ENCODE data around the gene KIAA0586.
A peak's percentile ranks its signal among the peaks of the same experiment; 100 is the strongest.

Gene KIAA0586

DNA sequence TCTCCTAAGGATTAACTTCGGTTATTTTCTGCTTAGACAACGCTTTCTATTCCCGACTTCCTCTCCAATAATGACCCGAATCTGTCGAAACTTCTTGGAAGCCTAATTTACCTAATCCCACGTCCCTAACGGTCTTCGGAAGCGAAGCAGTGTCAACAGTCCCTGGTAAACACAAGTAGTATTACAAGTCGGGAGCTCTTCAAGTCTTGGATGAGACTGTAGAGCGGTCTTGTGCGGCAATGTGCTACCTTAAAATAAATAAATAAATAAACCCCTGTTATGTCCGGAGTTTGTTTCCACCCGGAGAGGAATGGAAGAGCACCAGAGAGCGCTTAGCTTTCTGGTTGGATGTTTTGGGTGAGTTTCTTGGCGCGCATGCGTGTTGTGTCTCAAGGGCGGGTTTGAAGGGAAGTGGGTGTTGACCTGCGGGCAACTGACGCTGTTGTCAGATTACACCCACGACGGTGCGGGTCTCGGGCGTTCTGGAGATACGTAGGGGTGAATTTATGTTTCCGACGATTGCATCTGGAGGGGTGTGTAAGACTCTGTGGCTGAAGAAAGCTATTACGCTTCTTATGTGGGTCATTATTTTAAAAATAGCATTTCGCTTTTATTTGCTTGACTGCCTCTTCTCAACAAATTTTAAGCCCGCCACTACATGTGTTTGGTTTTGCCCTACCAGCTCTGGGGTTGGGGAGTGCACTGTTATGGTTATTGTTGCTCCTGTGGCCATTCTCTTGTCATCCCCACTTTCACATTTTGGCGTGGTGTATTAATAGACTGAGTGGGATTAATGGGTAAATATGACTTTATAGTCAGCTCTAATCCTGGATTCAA is at the start of gene KIAA0586, which contains the start of gene TIMM9:
KIAA0586 (plus strand) TSS at position 439 of the 837 bp plus-strand sequence. CDS start 546 bp downstream, outside the sequence.
TIMM9 (minus strand) TSS at position 251 of the 837 bp plus-strand sequence. CDS start 15,586 bp downstream, outside the sequence.
- TF ChIP-seq, protein P1, sequence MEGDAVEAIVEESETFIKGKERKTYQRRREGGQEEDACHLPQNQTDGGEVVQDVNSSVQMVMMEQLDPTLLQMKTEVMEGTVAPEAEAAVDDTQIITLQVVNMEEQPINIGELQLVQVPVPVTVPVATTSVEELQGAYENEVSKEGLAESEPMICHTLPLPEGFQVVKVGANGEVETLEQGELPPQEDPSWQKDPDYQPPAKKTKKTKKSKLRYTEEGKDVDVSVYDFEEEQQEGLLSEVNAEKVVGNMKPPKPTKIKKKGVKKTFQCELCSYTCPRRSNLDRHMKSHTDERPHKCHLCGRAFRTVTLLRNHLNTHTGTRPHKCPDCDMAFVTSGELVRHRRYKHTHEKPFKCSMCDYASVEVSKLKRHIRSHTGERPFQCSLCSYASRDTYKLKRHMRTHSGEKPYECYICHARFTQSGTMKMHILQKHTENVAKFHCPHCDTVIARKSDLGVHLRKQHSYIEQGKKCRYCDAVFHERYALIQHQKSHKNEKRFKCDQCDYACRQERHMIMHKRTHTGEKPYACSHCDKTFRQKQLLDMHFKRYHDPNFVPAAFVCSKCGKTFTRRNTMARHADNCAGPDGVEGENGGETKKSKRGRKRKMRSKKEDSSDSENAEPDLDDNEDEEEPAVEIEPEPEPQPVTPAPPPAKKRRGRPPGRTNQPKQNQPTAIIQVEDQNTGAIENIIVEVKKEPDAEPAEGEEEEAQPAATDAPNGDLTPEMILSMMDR (conservative IDR thresholded peaks at IDR 0.05; ENCODE audit: control insufficient read depth, insufficient read depth, low read depth, low read length) = no peak
- peak; percentile 99 for DNase-seq (ENCODE audit: low read depth)
- H3K4me3 ChIP-seq (ENCODE audit: control insufficient read depth, low read depth, low read length) = peak within 1 kb of the TSS; percentile 80

- no peak for DNase-seq (ENCODE audit: low read depth)
- TF ChIP-seq, protein P1 (conservative IDR thresholded peaks at IDR 0.05; ENCODE audit: control insufficient read depth, insufficient read depth, low read depth, low read length) = no peak
- H3K4me3 ChIP-seq (ENCODE audit: control insufficient read depth, low read depth, low read length) = no peak overlapping the region
Observed at GRCh38 chr14:58390830-58391229, 36.7 kb upstream of the KIAA0586 start.

GRCh38 chr14:58395562-58395811 is 32.0 kb upstream of the KIAA0586 start:
- TF ChIP-seq, protein P1 (conservative IDR thresholded peaks at IDR 0.05; ENCODE audit: control insufficient read depth, insufficient read depth, low read depth, low read length) = no peak
- no peak for DNase-seq (ENCODE audit: low read depth)
- peak overlapping the region; percentile 35 for H3K4me3 ChIP-seq (ENCODE audit: control insufficient read depth, low read depth, low read length)

GRCh38 chr14:58395812-58396788 is 31.4 kb upstream of the KIAA0586 start, which contains the start of gene TOMM20L:
TSS of gene TOMM20L (plus strand) at chr14:58395930. CDS start at chr14:58395958, 28 bp downstream.
- peak within 1 kb of the TSS; percentile 39 for H3K4me3 ChIP-seq (ENCODE audit: control insufficient read depth, low read depth, low read length)
- DNase-seq (ENCODE audit: low read depth) = peak; percentile 47
- TF ChIP-seq, protein P1 (conservative IDR thresholded peaks at IDR 0.05; ENCODE audit: control insufficient read depth, insufficient read depth, low read depth, low read length) = peak; percentile 6

GRCh38 chr14:58397156-58397555 is 30.4 kb upstream of the KIAA0586 start:
- no peak for DNase-seq (ENCODE audit: low read depth)

DNA sequence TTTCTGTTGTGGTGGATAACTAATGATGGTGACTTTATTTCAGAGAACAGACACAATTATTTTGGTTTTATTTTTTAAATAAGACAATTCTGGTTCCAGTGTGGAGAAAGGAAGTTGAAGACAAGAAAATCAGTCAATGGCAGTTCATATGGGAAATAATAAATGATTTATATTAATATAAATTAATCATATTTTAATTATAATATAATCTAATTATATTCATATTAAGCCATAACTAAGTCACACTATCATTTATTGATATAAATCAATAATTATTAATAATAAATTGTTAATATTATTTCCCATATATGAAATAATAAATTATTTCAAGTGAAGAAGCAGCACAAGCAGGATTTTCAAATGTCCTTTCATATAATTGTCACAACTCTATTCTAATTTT is 29.0 kb upstream of the KIAA0586 start:
- no peak overlapping the region for H3K4me3 ChIP-seq (ENCODE audit: control insufficient read depth, low read depth, low read length)
- TF ChIP-seq, protein P1 (conservative IDR thresholded peaks at IDR 0.05; ENCODE audit: control insufficient read depth, insufficient read depth, low read depth, low read length) = no peak
- no peak for DNase-seq (ENCODE audit: low read depth)

More at GRCh38 chr14:58397156-58397555, 30.4 kb upstream of the KIAA0586 start:
- H3K4me3 ChIP-seq (ENCODE audit: control insufficient read depth, low read depth, low read length) = no peak overlapping the region
- TF ChIP-seq, protein P1 (conservative IDR thresholded peaks at IDR 0.05; ENCODE audit: control insufficient read depth, insufficient read depth, low read depth, low read length) = no peak
